ENCODE results near the gene RPP25L. TPM values are rescaled to one million over a fixed set of nuclear protein-coding genes. Genes with fewer than 3 reads are reported as not detected.

Gene RPP25L
- total and polyA plus RNA-seq, 3 experiments from 2014 or later: 34.5 to 39.0 (median 35.9) TPM

- no peak for DNase-seq
- Mint-ChIP-seq H3K9me3 (no peaks in the 10 kb centered on the region), H3K4me3 (no peak overlapping the region), H3K4me1 (peaks cover 4 to 15% (median 12%) of the 10 kb centered on the region in 3 donors), H3K36me3 (no peaks in the 10 kb centered on the region), H3K27ac (no peak overlapping the region), H3K27me3 (peaks cover 33 to 63% of the 10 kb centered on the region in 2 donors)
- Histone ChIP-seq H3K27me3 (ENCODE audit: insufficient read depth, low read length, poor library complexity, severe bottlenecking) (peaks cover 16% of the 10 kb centered on the region), H3K4me3 (ENCODE audit: low read length) (no peak overlapping the region), H3K9me3 (ENCODE audit: low read length) (no peaks in the 10 kb centered on the region), H3K36me3 (ENCODE audit: insufficient read depth, low read length) (no peaks in the 10 kb centered on the region), H3K4me1 (ENCODE audit: insufficient read depth, low read length) (peaks cover 6% of the 10 kb centered on the region), H3K27ac (ENCODE audit: low read depth, low read length) (no peak overlapping the region)
- CTCF ChIA-PET: no interaction called here
- POLR2A ChIA-PET: no interaction called here
These were observed 37.3 kb downstream of the RPP25L start for GRCh38 chr9:34574571-34574970.

GRCh38 chr9:34573599-34574325 lies 38.1 kb downstream of the RPP25L start:
- Mint-ChIP-seq H3K4me3 (no peak overlapping the region), H3K27ac (no peak overlapping the region), H3K4me1 (peaks cover 4 to 13% (median 9%) of the 10 kb centered on the region in 3 donors), H3K27me3 (peaks cover 28 to 55% of the 10 kb centered on the region in 2 donors), H3K9me3 (no peaks in the 10 kb centered on the region), H3K36me3 (no peaks in the 10 kb centered on the region)
- CTCF ChIA-PET: no interaction called here
- DNase-seq: no peak
- no peak overlapping the region for H3K4me3 ChIP-seq (ENCODE audit: low read length)
- peaks cover 9% of the 10 kb centered on the region for H3K27me3 ChIP-seq (ENCODE audit: insufficient read depth, low read length, poor library complexity, severe bottlenecking)
- H3K27ac ChIP-seq (ENCODE audit: low read depth, low read length): no peak overlapping the region
- H3K4me1 ChIP-seq (ENCODE audit: insufficient read depth, low read length): peaks cover 4% of the 10 kb centered on the region
- H3K36me3 ChIP-seq (ENCODE audit: insufficient read depth, low read length): no peaks in the 10 kb centered on the region
- H3K9me3 ChIP-seq (ENCODE audit: low read length): no peaks in the 10 kb centered on the region
- POLR2A ChIA-PET: no interaction called here

- CTCF ChIA-PET: no interaction called here
- no peaks in the 10 kb centered on the region for H3K9me3 Mint-ChIP-seq
- no peaks in the 10 kb centered on the region for H3K36me3 Mint-ChIP-seq
- peaks cover 24 to 58% of the 10 kb centered on the region in 2 donors for H3K27me3 Mint-ChIP-seq
- no peaks in the 10 kb centered on the region for H3K9me3 ChIP-seq (ENCODE audit: low read length)
- no peaks in the 10 kb centered on the region for H3K36me3 ChIP-seq (ENCODE audit: insufficient read depth, low read length)
- no peak overlapping the region for H3K27ac Mint-ChIP-seq
- no peak for DNase-seq
- no peak overlapping the region for H3K27ac ChIP-seq (ENCODE audit: low read depth, low read length)
- no peak overlapping the region for H3K4me3 ChIP-seq (ENCODE audit: low read length)
- POLR2A ChIA-PET: no interaction called here
- no peaks in the 10 kb centered on the region for H3K4me1 ChIP-seq (ENCODE audit: insufficient read depth, low read length)
- H3K27me3 ChIP-seq (ENCODE audit: insufficient read depth, low read length, poor library complexity, severe bottlenecking): peaks cover 2% of the 10 kb centered on the region
- no peak overlapping the region for H3K4me3 Mint-ChIP-seq
- H3K4me1 Mint-ChIP-seq: peaks cover 4 to 9% (median 5%) of the 10 kb centered on the region in 3 donors
These were observed 39.3 kb downstream of the RPP25L start for GRCh38 chr9:34572628-34573027.

- no peak overlapping the region for H3K4me3 Mint-ChIP-seq
- H3K27ac Mint-ChIP-seq: no peak overlapping the region
- no peaks in the 10 kb centered on the region for H3K4me1 ChIP-seq (ENCODE audit: insufficient read depth, low read length)
- H3K9me3 ChIP-seq (ENCODE audit: low read length): no peaks in the 10 kb centered on the region
- no peaks in the 10 kb centered on the region for H3K36me3 ChIP-seq (ENCODE audit: insufficient read depth, low read length)
- no peak for DNase-seq
- H3K4me3 ChIP-seq (ENCODE audit: low read length): no peak overlapping the region
- peaks cover 0 to 4% (median 0%) of the 10 kb centered on the region in 3 donors for H3K4me1 Mint-ChIP-seq
- no peaks in the 10 kb centered on the region for H3K9me3 Mint-ChIP-seq
- H3K27me3 Mint-ChIP-seq: peaks cover 22 to 58% of the 10 kb centered on the region in 2 donors
- H3K27me3 ChIP-seq (ENCODE audit: insufficient read depth, low read length, poor library complexity, severe bottlenecking): peaks cover 2% of the 10 kb centered on the region
- ChIA-PET POLR2A (no interaction called here), CTCF (no interaction called here)
- H3K36me3 Mint-ChIP-seq: no peaks in the 10 kb centered on the region
- no peak overlapping the region for H3K27ac ChIP-seq (ENCODE audit: low read depth, low read length)
These were observed 39.8 kb downstream of the RPP25L start for GRCh38 chr9:34572092-34572491.

- no peaks in the 10 kb centered on the region for H3K4me1 ChIP-seq (ENCODE audit: insufficient read depth, low read length)
- no peaks in the 10 kb centered on the region for H3K9me3 ChIP-seq (ENCODE audit: low read length)
- Mint-ChIP-seq H3K27me3 (peaks cover 23 to 61% of the 10 kb centered on the region in 2 donors), H3K36me3 (no peaks in the 10 kb centered on the region), H3K9me3 (no peaks in the 10 kb centered on the region), H3K4me3 (no peak overlapping the region), H3K4me1 (peaks cover 0 to 2% (median 0%) of the 10 kb centered on the region in 3 donors), H3K27ac (no peak overlapping the region)
- no peak overlapping the region for H3K4me3 ChIP-seq (ENCODE audit: low read length)
- no peak for DNase-seq
- no peak overlapping the region for H3K27ac ChIP-seq (ENCODE audit: low read depth, low read length)
- CTCF ChIA-PET: no interaction called here
- POLR2A ChIA-PET: no interaction called here
- H3K27me3 ChIP-seq (ENCODE audit: insufficient read depth, low read length, poor library complexity, severe bottlenecking): peaks cover 2% of the 10 kb centered on the region
- no peaks in the 10 kb centered on the region for H3K36me3 ChIP-seq (ENCODE audit: insufficient read depth, low read length)
These were observed 40.5 kb downstream of the RPP25L start for GRCh38 chr9:34571481-34571810.

- no peak overlapping the region for H3K27ac ChIP-seq (ENCODE audit: low read depth, low read length)
- DNase-seq: no peak
- Mint-ChIP-seq H3K4me1 (no peaks in the 10 kb centered on the region), H3K4me3 (no peak overlapping the region), H3K9me3 (no peaks in the 10 kb centered on the region), H3K27me3 (peaks cover 20 to 57% of the 10 kb centered on the region in 2 donors), H3K36me3 (no peaks in the 10 kb centered on the region), H3K27ac (peak overlapping the region in 1 of 8 donors; percentile 62)
- ChIA-PET CTCF (no interaction called here), POLR2A (no interaction called here)
- H3K27me3 ChIP-seq (ENCODE audit: insufficient read depth, low read length, poor library complexity, severe bottlenecking): peaks cover 2% of the 10 kb centered on the region
- H3K36me3 ChIP-seq (ENCODE audit: insufficient read depth, low read length): no peaks in the 10 kb centered on the region
- no peak overlapping the region for H3K4me3 ChIP-seq (ENCODE audit: low read length)
- no peaks in the 10 kb centered on the region for H3K9me3 ChIP-seq (ENCODE audit: low read length)
- H3K4me1 ChIP-seq (ENCODE audit: insufficient read depth, low read length): no peaks in the 10 kb centered on the region
These were observed 41.0 kb downstream of the RPP25L start for GRCh38 chr9:34570809-34571480.

- Mint-ChIP-seq H3K27ac (no peak overlapping the region), H3K36me3 (no peaks in the 10 kb centered on the region), H3K4me1 (no peaks in the 10 kb centered on the region), H3K4me3 (no peak overlapping the region), H3K9me3 (no peaks in the 10 kb centered on the region), H3K27me3 (peaks cover 19 to 57% of the 10 kb centered on the region in 2 donors)
- POLR2A ChIA-PET: no interaction called here
- DNase-seq: no peak
- Histone ChIP-seq H3K9me3 (ENCODE audit: low read length) (no peaks in the 10 kb centered on the region), H3K4me1 (ENCODE audit: insufficient read depth, low read length) (no peaks in the 10 kb centered on the region), H3K27ac (ENCODE audit: low read depth, low read length) (no peak overlapping the region), H3K36me3 (ENCODE audit: insufficient read depth, low read length) (no peaks in the 10 kb centered on the region), H3K4me3 (ENCODE audit: low read length) (no peak overlapping the region), H3K27me3 (ENCODE audit: insufficient read depth, low read length, poor library complexity, severe bottlenecking) (peaks cover 2% of the 10 kb centered on the region)
- CTCF ChIA-PET: no interaction called here
These were observed 41.5 kb downstream of the RPP25L start for GRCh38 chr9:34570376-34570775.

- Histone ChIP-seq H3K27ac (ENCODE audit: low read depth, low read length) (no peak overlapping the region), H3K9me3 (ENCODE audit: low read length) (no peaks in the 10 kb centered on the region), H3K27me3 (ENCODE audit: insufficient read depth, low read length, poor library complexity, severe bottlenecking) (peaks cover 2% of the 10 kb centered on the region), H3K4me1 (ENCODE audit: insufficient read depth, low read length) (no peaks in the 10 kb centered on the region), H3K4me3 (ENCODE audit: low read length) (no peak overlapping the region), H3K36me3 (ENCODE audit: insufficient read depth, low read length) (no peaks in the 10 kb centered on the region)
- H3K27me3 Mint-ChIP-seq: peaks cover 13 to 59% of the 10 kb centered on the region in 2 donors
- peaks cover 0 to 2% (median 0%) of the 10 kb centered on the region in 5 donors for H3K9me3 Mint-ChIP-seq
- ChIA-PET CTCF (no interaction called here), POLR2A (no interaction called here)
- H3K4me3 Mint-ChIP-seq: no peak overlapping the region
- H3K4me1 Mint-ChIP-seq: no peaks in the 10 kb centered on the region
- H3K36me3 Mint-ChIP-seq: no peaks in the 10 kb centered on the region
- no peak for DNase-seq
- no peak overlapping the region for H3K27ac Mint-ChIP-seq
These were observed 43.1 kb downstream of the RPP25L start for GRCh38 chr9:34568774-34569173.

Data from CD8-positive, alpha-beta memory T cell (primary cell).